Measurements from ENCODE around the gene NFATC4.

Gene NFATC4

GRCh38 chr14:24337824-24338175 lies 30.2 kb upstream of the NFATC4 start:
- DNase-seq (ENCODE audit: low spot score): no peak
- in situ Hi-C loops (cut with MboI; ENCODE audit: low pct_unique_long_range_greater_than_20kb, low sequenced_read_pairs, unreplicated experiment): loop anchor here (25.0 kb wide), 1 partner anchor 325 kb away; no protein-coding TSS in a partner anchor
- TF ChIP-seq CTCF (IDR thresholded peaks at IDR 0.05; ENCODE audit: extremely low read depth, insufficient read depth, missing control alignments): no peak

- no peak for DNase-seq (ENCODE audit: low spot score)
- in situ Hi-C loops (cut with MboI; ENCODE audit: low pct_unique_long_range_greater_than_20kb, low sequenced_read_pairs, unreplicated experiment): loop anchor here (25.0 kb wide), 1 partner anchor 323 kb away; no protein-coding TSS in a partner anchor
- no peak for TF ChIP-seq CTCF (IDR thresholded peaks at IDR 0.05; ENCODE audit: extremely low read depth, insufficient read depth, missing control alignments)
These were observed 29.1 kb upstream of the NFATC4 start for GRCh38 chr14:24338843-24339242.

- peak; percentile 80 for DNase-seq (ENCODE audit: low spot score)
- in situ Hi-C loops (cut with MboI; ENCODE audit: low pct_unique_long_range_greater_than_20kb, low sequenced_read_pairs, unreplicated experiment): loop anchor here (25.0 kb wide), 1 partner anchor 323 kb away; no protein-coding TSS in a partner anchor
- TF ChIP-seq CTCF (IDR thresholded peaks at IDR 0.05; ENCODE audit: extremely low read depth, insufficient read depth, missing control alignments): no peak
These were observed 28.5 kb upstream of the NFATC4 start, which contains the start of gene RIPK3 for GRCh38 chr14:24339284-24340151. RIPK3 (minus strand) TSS chr14:24339991; CDS start chr14:24339826, 165 bp downstream.

- in situ Hi-C loops (cut with MboI; ENCODE audit: low pct_unique_long_range_greater_than_20kb, low sequenced_read_pairs, unreplicated experiment): loop anchor here (25.0 kb wide), 1 partner anchor 322 kb away; no protein-coding TSS in a partner anchor
- no peak for TF ChIP-seq CTCF (IDR thresholded peaks at IDR 0.05; ENCODE audit: extremely low read depth, insufficient read depth, missing control alignments)
- no peak for DNase-seq (ENCODE audit: low spot score)
These were observed 27.4 kb upstream of the NFATC4 start for GRCh38 chr14:24340606-24341005.

GRCh38 chr14:24342889-24343288 lies 25.1 kb upstream of the NFATC4 start:
- no peak for TF ChIP-seq CTCF (IDR thresholded peaks at IDR 0.05; ENCODE audit: extremely low read depth, insufficient read depth, missing control alignments)
- no peak for DNase-seq (ENCODE audit: low spot score)
- in situ Hi-C loops (cut with MboI; ENCODE audit: low pct_unique_long_range_greater_than_20kb, low sequenced_read_pairs, unreplicated experiment): loop anchor here (25.0 kb wide), 1 partner anchor 319 kb away; no protein-coding TSS in a partner anchor

GRCh38 chr14:24343795-24344660 lies 24.0 kb upstream of the NFATC4 start:
- in situ Hi-C loops (cut with MboI; ENCODE audit: low pct_unique_long_range_greater_than_20kb, low sequenced_read_pairs, unreplicated experiment): loop anchor here (25.0 kb wide), 1 partner anchor 318 kb away; no protein-coding TSS in a partner anchor
- no peak for TF ChIP-seq CTCF (IDR thresholded peaks at IDR 0.05; ENCODE audit: extremely low read depth, insufficient read depth, missing control alignments)
- DNase-seq (ENCODE audit: low spot score): no peak

Data from GM13977 (cell line).